SIG-M5 (cell line): Measurements from ENCODE around the gene MAFF.

Source experiments
- DNase-seq: peaks from one replicate; lab custom pipeline; 2025; lab: John Stamatoyannopoulos, UW

MAFF gene

GRCh38 chr22:38248280-38248679 is 46.5 kb downstream of the MAFF start:
- DNase-seq = no peak

- no peak for DNase-seq
Measured at GRCh38 chr22:38249301-38249700, 47.5 kb downstream of the MAFF start.

GRCh38 chr22:38249803-38250642 is 48.2 kb downstream of the MAFF start:
- DNase-seq = no peak

- no peak for DNase-seq
Measured at GRCh38 chr22:38250643-38251340, 49.0 kb downstream of the MAFF start.

- no peak for DNase-seq
Measured at GRCh38 chr22:38251341-38251692, 49.5 kb downstream of the MAFF start.

GRCh38 chr22:38255697-38256096 is 53.9 kb downstream of the MAFF start:
- DNase-seq = no peak

- DNase-seq = no peak
Measured at GRCh38 chr22:38257181-38257580, 55.4 kb downstream of the MAFF start.

- no peak for DNase-seq
Measured at GRCh38 chr22:38257650-38258250, 56.0 kb downstream of the MAFF start.

- no peak for DNase-seq
Measured at GRCh38 chr22:38258895-38259294, 57.1 kb downstream of the MAFF start.

- DNase-seq = no peak
Measured at GRCh38 chr22:38259370-38259769, 57.6 kb downstream of the MAFF start.

- DNase-seq = no peak
Measured at GRCh38 chr22:38260761-38261681, 59.2 kb downstream of the MAFF start.

GRCh38 chr22:38262051-38262795 is 60.4 kb downstream of the MAFF start:
- no peak for DNase-seq

GRCh38 chr22:38264322-38264843 is 62.6 kb downstream of the MAFF start:
- no peak for DNase-seq
